Activated CD8-positive, alpha-beta memory T cell treated with anti-CD3 and anti-CD28 coated beads for 1 hour (primary cell): ENCODE data around the gene CROCC.
A peak's percentile ranks its signal among the peaks of the same experiment; 100 is the strongest.
"Not testable (repeated sequence)": the region's sequence is repeated elsewhere in the genome, so short reads cannot be mapped to it uniquely, and the experiment has no call there.

Experiments
- DNase-seq, 2 donors: peaks; one replicate each; pipeline ENCODE4 v3.0.0-alpha.2; 2020; ENCODE audit warnings: low read depth in 1 of 2; ENCODE audit errors: extremely low read depth in 1 of 2

Gene CROCC

GRCh38 chr1:16931206-16931934 lies 9.6 kb downstream of the CROCC start:
- not testable (repeated sequence) for DNase-seq

- not testable (repeated sequence) for DNase-seq
Measured at GRCh38 chr1:16933945-16934344, 12.2 kb downstream of the CROCC start.

GRCh38 chr1:16936580-16936979 lies 14.8 kb downstream of the CROCC start:
- not testable (repeated sequence) for DNase-seq

DNA sequence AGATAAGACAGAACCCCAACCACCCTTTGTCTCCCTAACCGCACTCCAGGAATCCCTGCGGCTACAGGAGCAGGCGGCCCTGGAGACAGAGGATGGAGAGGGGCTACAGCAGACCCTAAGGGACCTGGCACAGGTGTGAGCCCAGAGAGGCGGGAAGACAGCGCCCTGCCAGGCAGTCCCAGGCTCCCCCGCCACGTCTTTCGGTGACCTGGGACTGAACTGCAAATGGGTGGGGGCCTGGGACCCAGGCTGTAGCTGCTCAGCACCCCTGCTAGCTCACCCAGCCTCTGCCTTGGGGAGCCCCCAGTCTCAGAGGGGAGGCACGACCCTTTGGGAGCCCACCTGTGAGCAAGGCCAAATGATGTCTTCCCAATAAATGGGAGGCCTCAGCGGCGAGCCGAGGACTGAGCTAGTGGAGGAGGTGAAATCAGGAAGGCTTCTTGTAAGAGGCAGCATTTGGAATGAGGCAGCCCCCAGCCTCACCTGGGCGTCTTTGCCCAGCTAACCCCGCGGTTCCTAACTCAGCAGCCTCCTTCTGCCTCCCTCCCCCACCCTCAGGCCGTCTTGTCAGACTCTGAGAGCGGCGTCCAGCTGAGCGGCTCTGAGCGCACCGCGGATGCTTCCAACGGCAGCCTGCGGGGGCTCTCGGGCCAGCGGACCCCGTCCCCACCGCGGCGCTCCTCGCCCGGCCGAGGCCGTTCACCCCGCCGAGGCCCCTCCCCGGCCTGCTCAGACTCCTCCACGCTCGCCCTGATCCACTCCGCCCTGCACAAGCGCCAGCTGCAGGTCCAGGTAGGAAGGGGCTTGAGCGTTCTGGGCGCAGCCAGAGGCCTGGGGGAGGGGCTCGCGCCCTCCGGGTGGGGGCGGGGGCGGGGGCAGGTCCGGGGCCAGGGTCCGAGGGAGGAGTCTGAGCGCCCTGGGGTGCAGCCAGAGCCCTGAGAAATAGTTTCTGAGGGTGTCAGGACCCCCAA lies 16.9 kb downstream of the CROCC start:
- DNase-seq: no peak

- DNase-seq: not testable (repeated sequence)
Measured at GRCh38 chr1:16939386-16940180, 17.9 kb downstream of the CROCC start.

- DNase-seq: no peak
Measured at GRCh38 chr1:16944038-16944437, 22.3 kb downstream of the CROCC start.

- not testable (repeated sequence) for DNase-seq
Measured at GRCh38 chr1:16945512-16945911, 23.8 kb downstream of the CROCC start.

- not testable (repeated sequence) for DNase-seq
Measured at GRCh38 chr1:16946185-16946584, 24.5 kb downstream of the CROCC start.

DNA sequence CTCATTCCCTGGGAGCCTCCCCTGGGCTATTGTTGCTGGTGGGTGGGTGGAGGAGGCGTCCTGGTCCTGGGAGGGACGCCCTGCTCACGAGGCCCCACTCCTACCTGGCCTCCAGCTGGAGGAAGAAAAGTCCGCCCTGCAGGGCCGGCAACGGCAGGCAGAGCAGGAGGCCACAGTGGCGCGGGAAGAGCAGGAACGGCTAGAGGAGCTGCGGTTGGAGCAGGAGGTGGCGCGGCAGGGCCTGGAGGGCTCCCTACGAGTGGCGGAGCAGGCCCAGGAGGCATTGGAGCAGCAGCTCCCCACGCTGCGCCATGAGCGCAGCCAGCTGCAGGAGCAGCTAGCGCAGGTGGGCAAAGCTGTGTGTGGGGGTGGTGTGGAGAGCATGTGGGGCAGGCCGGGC lies 24.9 kb downstream of the CROCC start:
- no peak for DNase-seq

DNA sequence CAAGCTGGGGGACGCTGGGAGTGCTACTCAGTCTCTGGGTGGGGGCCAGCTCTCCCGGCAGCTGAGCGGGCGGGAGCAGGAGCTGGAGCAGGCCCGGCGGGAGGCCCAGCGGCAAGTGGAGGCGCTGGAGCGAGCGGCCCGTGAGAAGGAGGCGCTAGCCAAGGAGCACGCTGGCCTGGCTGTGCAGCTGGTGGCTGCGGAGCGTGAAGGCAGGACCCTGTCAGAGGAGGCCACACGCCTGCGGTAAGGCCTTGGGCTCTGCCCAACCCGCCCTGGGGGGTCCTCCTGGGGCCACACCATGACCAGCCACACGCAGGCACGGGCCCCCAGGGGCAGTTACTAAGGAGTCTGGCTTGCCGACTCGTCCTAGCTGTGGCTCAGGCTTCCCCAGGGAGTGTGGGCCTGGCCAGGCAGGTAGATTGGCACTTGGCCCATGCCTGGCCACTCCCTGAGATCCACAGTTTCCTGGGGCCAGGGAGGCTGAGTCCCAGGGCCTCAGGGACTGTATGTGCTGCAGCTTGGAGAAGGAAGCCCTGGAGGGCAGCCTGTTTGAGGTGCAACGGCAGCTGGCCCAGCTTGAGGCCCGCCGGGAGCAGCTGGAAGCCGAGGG lies 26.7 kb downstream of the CROCC start:
- DNase-seq: not testable (repeated sequence)

- not testable (repeated sequence) for DNase-seq
Measured at GRCh38 chr1:16949026-16949425, 27.3 kb downstream of the CROCC start.

DNA sequence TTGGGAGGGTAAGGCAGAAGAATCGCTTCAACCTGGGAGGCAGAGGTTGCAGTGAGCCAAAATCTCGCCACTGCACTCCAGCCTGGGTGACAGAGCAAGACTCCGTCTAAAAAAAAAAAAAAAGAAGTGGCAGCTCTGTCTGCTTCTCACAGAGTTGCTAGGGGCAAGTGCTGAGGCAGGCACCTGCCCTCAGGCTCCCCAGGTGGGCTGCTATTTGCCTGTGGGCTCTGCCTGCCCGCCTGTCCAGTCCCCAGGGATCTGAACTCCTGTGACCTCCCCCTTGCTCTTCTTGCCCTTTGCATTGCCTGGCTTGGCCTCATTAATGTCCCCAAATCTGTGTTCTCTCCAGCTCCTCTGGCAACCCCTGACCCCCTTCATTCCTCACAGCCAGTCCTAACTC lies 30.6 kb downstream of the CROCC start:
- DNase-seq: not testable (repeated sequence)

DNA sequence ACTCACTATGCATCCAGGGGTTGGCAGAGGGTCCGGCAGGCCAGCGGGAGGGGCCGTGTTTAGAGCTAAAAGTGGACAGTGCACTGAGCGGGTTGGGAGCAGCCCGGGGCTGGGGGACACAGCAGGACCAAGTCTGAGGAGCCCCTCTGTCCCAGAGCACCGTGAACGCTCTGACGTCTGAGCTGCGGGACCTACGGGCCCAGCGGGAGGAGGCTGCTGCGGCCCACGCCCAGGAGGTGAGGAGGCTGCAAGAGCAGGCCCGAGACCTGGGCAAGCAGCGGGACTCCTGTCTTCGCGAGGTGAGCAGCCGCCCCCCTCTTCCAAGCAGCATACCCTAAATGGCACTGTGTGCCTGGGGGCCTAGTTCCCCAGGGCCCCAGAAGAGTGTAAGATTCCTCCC lies 32.8 kb downstream of the CROCC start:
- DNase-seq: no peak

- DNase-seq: no peak
Measured at GRCh38 chr1:16955186-16955585, 33.5 kb downstream of the CROCC start.

DNA sequence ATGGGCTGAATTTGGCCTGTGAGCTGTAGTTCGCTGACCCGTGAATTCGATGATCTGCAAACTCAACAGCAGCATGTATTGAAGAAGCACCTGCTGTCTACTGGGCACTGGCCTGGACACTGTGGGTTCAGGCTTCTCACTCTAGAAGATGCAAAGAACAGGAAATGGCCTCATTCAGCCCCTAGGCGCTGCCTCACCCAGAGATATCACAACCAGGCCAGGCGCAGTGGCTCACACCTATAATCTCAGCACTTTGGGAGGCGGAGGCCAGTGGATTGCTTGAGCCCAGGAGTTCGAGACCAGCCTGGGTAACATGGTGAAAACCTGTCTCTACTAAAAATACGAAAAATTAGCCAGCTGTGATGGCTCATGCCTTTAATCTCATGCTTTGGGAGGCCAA lies 35.0 kb downstream of the CROCC start:
- DNase-seq: no peak

DNA sequence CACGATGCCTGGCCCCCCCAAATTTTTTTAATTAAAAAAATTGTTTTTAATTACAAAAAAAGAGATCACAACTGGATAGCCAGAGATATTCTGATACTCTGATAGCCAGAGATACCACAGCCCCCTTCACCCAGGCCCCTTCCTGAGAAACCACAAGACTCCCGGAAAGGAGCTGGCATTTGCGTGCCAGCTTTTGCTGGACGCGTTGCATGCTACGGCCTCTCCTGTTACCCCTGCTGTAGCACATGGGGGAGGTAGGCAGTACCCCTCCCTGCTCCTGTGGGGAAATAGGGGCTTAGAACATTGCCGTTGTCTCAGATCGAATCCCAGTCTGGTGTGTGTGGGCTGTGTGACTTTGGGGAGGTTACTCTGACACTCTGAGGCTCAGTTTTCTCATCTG lies 36.0 kb downstream of the CROCC start:
- DNase-seq: no peak

DNA sequence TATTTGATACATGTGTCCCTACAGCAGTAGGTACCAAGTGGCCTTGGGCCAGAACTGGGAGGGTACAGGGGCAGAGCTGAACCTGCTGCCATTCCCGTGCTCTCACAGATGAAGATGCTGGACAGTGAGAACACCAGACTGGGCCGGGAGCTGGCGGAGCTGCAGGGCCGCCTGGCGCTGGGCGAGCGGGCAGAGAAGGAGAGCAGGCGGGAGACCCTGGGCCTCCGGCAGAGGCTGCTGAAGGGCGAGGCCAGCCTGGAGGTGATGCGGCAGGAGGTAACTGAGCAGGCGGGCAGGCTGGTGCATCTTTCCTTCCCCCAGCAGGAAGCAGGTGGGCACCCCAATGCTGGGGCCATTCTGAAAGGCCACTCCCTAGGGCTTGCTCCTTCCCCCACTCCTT lies 36.7 kb downstream of the CROCC start:
- no peak for DNase-seq

DNA sequence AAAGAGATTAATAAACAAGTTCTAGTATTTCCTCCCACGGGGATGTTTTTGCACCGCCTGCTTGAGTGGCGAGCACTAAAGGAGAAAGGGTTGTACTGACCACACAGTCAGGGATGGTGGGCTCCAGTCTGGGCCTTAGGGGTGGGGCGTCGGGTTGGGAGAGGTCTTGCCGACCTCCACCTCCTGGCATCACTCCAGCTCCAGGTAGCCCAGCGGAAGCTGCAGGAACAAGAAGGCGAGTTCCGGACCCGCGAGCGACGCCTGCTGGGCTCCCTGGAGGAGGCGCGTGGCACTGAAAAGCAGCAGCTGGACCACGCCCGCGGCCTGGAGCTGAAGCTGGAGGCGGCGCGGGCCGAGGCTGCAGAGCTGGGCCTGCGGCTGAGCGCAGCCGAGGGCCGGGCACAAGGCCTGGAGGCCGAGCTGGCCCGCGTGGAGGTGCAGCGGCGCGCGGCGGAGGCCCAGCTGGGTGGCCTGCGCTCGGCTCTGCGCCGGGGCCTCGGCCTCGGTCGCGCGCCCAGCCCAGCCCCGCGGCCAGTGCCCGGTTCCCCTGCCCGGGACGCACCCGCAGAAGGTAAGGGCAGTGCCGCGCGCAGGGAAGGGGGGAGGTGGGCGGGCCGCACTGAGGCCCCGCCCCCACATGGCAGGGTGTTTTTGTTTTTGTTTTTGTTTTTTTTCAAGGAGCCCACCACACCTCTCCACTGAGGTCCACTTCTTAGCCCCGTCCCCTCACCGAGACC lies 39.0 kb downstream of the CROCC start:
- DNase-seq: peak; percentile 28 to 58

DNA sequence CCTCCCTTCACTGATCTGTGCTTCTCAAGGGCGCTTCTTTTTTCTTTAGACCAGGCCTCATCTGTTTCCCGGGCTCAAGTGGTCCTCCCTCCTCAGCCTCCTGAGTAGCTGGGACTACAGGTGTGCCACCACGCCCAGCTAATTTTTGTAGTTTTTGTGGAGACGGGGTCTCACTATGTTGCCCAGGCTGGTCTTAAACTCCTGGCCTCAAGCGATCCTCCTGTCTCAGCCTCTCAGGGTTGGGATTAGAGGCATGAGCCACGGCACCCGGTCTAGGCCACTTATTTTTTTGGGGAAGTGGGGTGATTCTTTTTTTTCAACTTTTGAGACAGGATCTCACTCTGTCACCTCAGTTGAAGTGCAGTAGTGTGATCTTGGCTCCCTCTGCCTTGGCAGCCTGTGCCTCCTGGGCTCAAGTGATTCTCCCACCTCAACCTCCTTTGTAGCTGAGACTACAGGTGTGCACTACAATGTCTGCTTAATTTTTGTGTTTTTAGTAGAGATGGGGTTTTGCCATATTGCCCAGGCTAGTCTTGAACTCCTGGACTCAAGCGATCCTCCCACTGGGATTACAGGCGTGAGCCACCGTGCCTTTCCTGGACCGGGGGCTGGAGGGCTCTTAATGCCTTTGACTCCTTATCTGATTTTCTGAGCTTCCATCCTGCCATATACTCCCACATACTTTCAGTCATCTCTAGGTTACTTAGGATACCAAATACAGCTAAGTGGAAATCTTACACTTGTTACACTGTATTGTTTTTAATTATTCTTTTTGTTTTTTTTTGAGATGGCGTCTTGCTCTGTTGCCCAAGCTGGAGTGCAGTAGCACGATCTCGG lies 39.8 kb downstream of the CROCC start:
- DNase-seq: no peak
